GM23248 (cell line): ENCODE data around the gene KCNJ4. TPM values are rescaled to one million over a fixed set of nuclear protein-coding genes. Genes with fewer than 3 reads are reported as not detected.

Experiments
- DNase-seq: peaks from one replicate; pipeline ENCODE4 v3.0.0-alpha.2; 2015
- H2AFZ ChIP-seq: fragments of 200-600 bp; sonication (generic); 2 replicates; pipeline ENCODE4 v1.6.1; 2016; ENCODE audit warnings: antibody characterized with exemption
- H3F3A ChIP-seq: fragments of 200-600 bp; sonication (generic); 2 replicates; pipeline ENCODE4 v1.6.1; 2016; ENCODE audit warnings: mild to moderate bottlenecking, antibody characterized with exemption, mixed run types; ENCODE audit not compliant: insufficient read depth
- H3K27ac ChIP-seq: fragments of 200-600 bp; sonication (generic); 2 replicates; pipeline ENCODE4 v1.5.1; 2016; ENCODE audit warnings: mild to moderate bottlenecking
- H3K27me3 ChIP-seq: fragments of 200-600 bp; sonication (generic); replicated peaks from 2 replicates; pipeline ENCODE4 v1.6.1; 2016; ENCODE audit warnings: mild to moderate bottlenecking; ENCODE audit not compliant: insufficient read depth
- H3K36me3 ChIP-seq: fragments of 200-600 bp; sonication (generic); 2 replicates; pipeline ENCODE4 v1.6.1; 2016; ENCODE audit warnings: low read depth, mild to moderate bottlenecking
- H3K4me1 ChIP-seq: fragments of 200-600 bp; sonication (generic); 2 replicates; pipeline ENCODE4 v1.6.1; 2016; ENCODE audit warnings: mild to moderate bottlenecking; ENCODE audit not compliant: insufficient read depth
- H3K4me2 ChIP-seq: fragments of 200-600 bp; sonication (generic); one replicate; pipeline ENCODE4 v1.6.1; 2016; ENCODE audit warnings: mild to moderate bottlenecking; ENCODE audit not compliant: unreplicated experiment
- H3K4me3 ChIP-seq: fragments of 200-600 bp; sonication (generic); 2 replicates; pipeline ENCODE4 v1.5.1; 2016; ENCODE audit warnings: mild to moderate bottlenecking
- H3K79me2 ChIP-seq: fragments of 200-600 bp; sonication (generic); 2 replicates; pipeline ENCODE4 v1.6.1; 2016; ENCODE audit warnings: mild to moderate bottlenecking; ENCODE audit not compliant: insufficient read depth
- H3K9ac ChIP-seq: fragments of 200-600 bp; sonication (generic); 2 replicates; pipeline ENCODE4 v1.6.1; 2016; ENCODE audit warnings: mild to moderate bottlenecking
- H3K9me2 ChIP-seq: fragments of 200-600 bp; sonication (generic); 2 replicates; pipeline ENCODE4 v1.6.1; 2016; ENCODE audit warnings: mixed run types, mild to moderate bottlenecking, moderate library complexity; ENCODE audit not compliant: insufficient read depth
- H3K9me3 ChIP-seq: fragments of 200-600 bp; sonication (generic); one replicate; pipeline ENCODE4 v1.6.1; 2017; ENCODE audit warnings: low read depth
- H4K20me1 ChIP-seq: fragments of 200-600 bp; sonication (generic); 2 replicates; pipeline ENCODE4 v1.6.0; 2016; ENCODE audit not compliant: insufficient read depth
- EZH2 ChIP-seq: fragments of 200-600 bp; sonication (generic); IDR thresholded peaks from 2 replicates; pipeline ENCODE4 v1.6.1; 2018; ENCODE audit warnings: antibody characterized with exemption, mild to moderate bottlenecking; ENCODE audit not compliant: insufficient read depth, poor library complexity, severe bottlenecking
- EZH2phosphoT487 ChIP-seq: fragments of 200-600 bp; sonication (generic); IDR thresholded peaks from 2 replicates; pipeline ENCODE4 v1.6.1; 2018; ENCODE audit warnings: antibody characterized with exemption, moderate library complexity, mild to moderate bottlenecking, low read depth; ENCODE audit not compliant: insufficient read depth
- WGBS, 2 experiments: methylation state at CpG; one replicate each; pipeline ENCODE4 v1.1.6; 2015 to 2017; ENCODE audit warnings: low lambda C conversion rate in 2 of 2, low coverage in 1 of 2; ENCODE audit errors: missing lambda C conversion rate in 2 of 2; 5-methylcytosine and 5-hydroxymethylcytosine counted together
- in situ Hi-C: fragments of 300-500 bp; cut with MboI; formaldehyde crosslinking; loops from 2 replicates; pipeline ENCODE4 v1.15.0; 2020
- polyA plus RNA-seq: library from polyadenylated mRNA; unstranded; fragments of >200 nt; fragmentation: Nextera tagmentation; extraction: Ambion mirVana; gene quantifications from 2 replicates; pipeline ENCODE4 v1.2.1, GENCODE V29; 2016
- total RNA-seq: library from RNA; depleted of rRNA; stranded (reverse); fragments of >200 nt; shearing (Covaris generic); gene quantifications from 2 replicates; pipeline ENCODE4 v1.2.3, GENCODE V29; 2014

KCNJ4 gene
- total and polyA plus RNA-seq, 2 experiments from 2014 or later = not detected

- no peaks in the 10 kb centered on the region for H3K36me3 ChIP-seq
- no peaks in the 10 kb centered on the region for H3K27me3 ChIP-seq
- no peak overlapping the region for H3K27ac ChIP-seq
- H3K4me3 ChIP-seq = no peak overlapping the region
- no peaks in the 10 kb centered on the region for H4K20me1 ChIP-seq
- H3K9ac ChIP-seq = no peak overlapping the region
- H3F3A ChIP-seq = no peaks in the 10 kb centered on the region
- H2AFZ ChIP-seq = no peak overlapping the region
- in situ Hi-C loops = no loop called here
- no peak overlapping the region for H3K4me2 ChIP-seq
- no peak for DNase-seq
- TF ChIP-seq EZH2 (no peak), EZH2phosphoT487 (no peak)
- WGBS, 2 experiments = 79 to 85% methylated on average over 18 of the region's 18 CpGs
- H3K79me2 ChIP-seq = no peaks in the 10 kb centered on the region
- no peaks in the 10 kb centered on the region for H3K9me3 ChIP-seq
- H3K4me1 ChIP-seq = no peaks in the 10 kb centered on the region; the same call in 1 of the 2 replicates
- H3K9me2 ChIP-seq = no peaks in the 10 kb centered on the region
Observed at GRCh38 chr22:38416621-38417251, 38.3 kb downstream of the KCNJ4 start.

GRCh38 chr22:38415561-38416321 lies 39.3 kb downstream of the KCNJ4 start:
- WGBS, 2 experiments = 77 to 83% methylated on average over 20 to 22 of the region's 22 CpGs
- no peaks in the 10 kb centered on the region for H3K36me3 ChIP-seq
- H3K9me3 ChIP-seq = no peaks in the 10 kb centered on the region
- H3K4me1 ChIP-seq = no peaks in the 10 kb centered on the region; the same call in 1 of the 2 replicates
- H3K9me2 ChIP-seq = no peaks in the 10 kb centered on the region
- no peak overlapping the region for H3K27ac ChIP-seq
- no peak overlapping the region for H2AFZ ChIP-seq
- TF ChIP-seq EZH2phosphoT487 = no peak
- TF ChIP-seq EZH2 = no peak
- H3K4me2 ChIP-seq = no peak overlapping the region
- H3F3A ChIP-seq = no peaks in the 10 kb centered on the region
- H3K4me3 ChIP-seq = no peak overlapping the region
- H3K9ac ChIP-seq = no peak overlapping the region
- no peaks in the 10 kb centered on the region for H3K79me2 ChIP-seq
- in situ Hi-C loops = no loop called here
- no peaks in the 10 kb centered on the region for H3K27me3 ChIP-seq
- DNase-seq = no peak
- no peaks in the 10 kb centered on the region for H4K20me1 ChIP-seq

GRCh38 chr22:38415046-38415445 lies 40.0 kb downstream of the KCNJ4 start:
- H3K4me1 ChIP-seq = no peaks in the 10 kb centered on the region; the same call in 1 of the 2 replicates
- no peaks in the 10 kb centered on the region for H3K9me3 ChIP-seq
- H3K27ac ChIP-seq = no peak overlapping the region
- no peak overlapping the region for H3K4me2 ChIP-seq
- H3K27me3 ChIP-seq = no peaks in the 10 kb centered on the region
- H3K79me2 ChIP-seq = no peaks in the 10 kb centered on the region
- H3K4me3 ChIP-seq = no peak overlapping the region
- DNase-seq = no peak
- TF ChIP-seq EZH2phosphoT487 = no peak
- no peak for TF ChIP-seq EZH2
- H3F3A ChIP-seq = no peaks in the 10 kb centered on the region
- H2AFZ ChIP-seq = no peak overlapping the region
- no peak overlapping the region for H3K9ac ChIP-seq
- in situ Hi-C loops = no loop called here
- H3K9me2 ChIP-seq = no peaks in the 10 kb centered on the region
- H4K20me1 ChIP-seq = no peaks in the 10 kb centered on the region
- 68 to 73% methylated on average over 12 of the region's 12 CpGs for WGBS, 2 experiments
- H3K36me3 ChIP-seq = no peaks in the 10 kb centered on the region

DNA sequence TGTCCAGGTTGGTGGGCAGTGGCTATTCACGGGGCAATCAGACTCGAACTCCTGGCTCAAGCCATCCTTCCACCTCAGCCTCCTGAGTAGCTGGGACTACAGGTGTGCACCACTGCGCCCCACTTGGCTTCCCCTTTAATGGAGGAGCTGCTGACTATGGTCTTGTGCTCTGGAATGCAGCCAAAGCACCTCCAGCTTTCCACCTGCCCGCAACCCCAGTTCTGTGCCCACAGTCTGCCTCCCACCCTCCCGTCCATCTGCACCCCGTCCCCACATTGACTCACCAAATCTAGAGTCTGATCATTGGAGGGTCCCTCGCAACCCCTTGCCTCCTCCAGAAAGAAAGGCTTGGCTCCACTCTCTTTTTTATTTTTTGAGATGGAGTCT lies 41.0 kb downstream of the KCNJ4 start:
- in situ Hi-C loops = no loop called here
- no peak for DNase-seq
- Histone ChIP-seq H3K36me3 (no peaks in the 10 kb centered on the region), H3K4me1 (no peaks in the 10 kb centered on the region; the same call in 1 of the 2 replicates), H3K9me3 (no peaks in the 10 kb centered on the region), H4K20me1 (no peaks in the 10 kb centered on the region), H3K9me2 (no peaks in the 10 kb centered on the region), H3K79me2 (no peaks in the 10 kb centered on the region), H3K4me2 (no peak overlapping the region), H3K4me3 (no peak overlapping the region), H3F3A (no peaks in the 10 kb centered on the region), H3K27me3 (no peaks in the 10 kb centered on the region), H2AFZ (no peak overlapping the region), H3K27ac (no peak overlapping the region), H3K9ac (no peak overlapping the region)
- TF ChIP-seq EZH2phosphoT487 (no peak), EZH2 (no peak)
- WGBS, 2 experiments = 92 to 98% methylated on average over 4 to 7 of the region's 7 CpGs
